MCF 10A (cell line): ENCODE measurements around the gene SPTBN2. TPM values are rescaled to one million over a fixed set of nuclear protein-coding genes. Genes with fewer than 3 reads are reported as not detected.

Source experiments
- BruUV-seq: library from RNA; stranded (reverse); fragments of 400-500 nt; replicated peaks from 2 replicates; lab custom pipeline; 2021; lab: Mats Ljungman, UMichigan
- CTCF ChIA-PET: fragments of 300-600 bp; sonication (Branson Sonifier 250); formaldehyde crosslinking; extraction: SDS; loops from one replicate; lab custom pipeline; 2021; ENCODE audit warnings: antibody characterized with exemption, inconsistent platforms; lab: Yijun Ruan, JAX
- POLR2A ChIA-PET: fragments of 300-600, 350-650 bp; sonication (Branson Sonifier 250); formaldehyde crosslinking; extraction: SDS; loops from one replicate; lab custom pipeline; 2020; ENCODE audit warnings: antibody characterized with exemption, inconsistent platforms; lab: Yijun Ruan, JAX
- DNase-seq: peaks from one replicate; pipeline ENCODE4 v3.0.0-alpha.2; 2018; ENCODE audit not compliant: unreplicated experiment
- H3K27ac Mint-ChIP-seq: one replicate; pipeline ENCODE4 v1.8.0; 2022; ENCODE audit warnings: mild to moderate bottlenecking, low read depth, mixed read lengths; ENCODE audit not compliant: unreplicated experiment
- H3K27me3 Mint-ChIP-seq: one replicate; pipeline ENCODE4 v1.8.0; 2022; ENCODE audit warnings: mixed read lengths; ENCODE audit not compliant: insufficient read depth, unreplicated experiment
- H3K36me3 Mint-ChIP-seq: one replicate; pipeline ENCODE4 v1.8.0; 2022; ENCODE audit warnings: mild to moderate bottlenecking, moderate library complexity, mixed read lengths; ENCODE audit not compliant: insufficient read depth, unreplicated experiment
- H3K4me1 Mint-ChIP-seq: one replicate; pipeline ENCODE4 v1.8.0; 2022; ENCODE audit warnings: mixed read lengths; ENCODE audit not compliant: insufficient read depth, unreplicated experiment
- H3K4me3 Mint-ChIP-seq: one replicate; pipeline ENCODE4 v1.8.0; 2022; ENCODE audit warnings: mild to moderate bottlenecking, moderate library complexity, mixed read lengths; ENCODE audit not compliant: unreplicated experiment
- H3K9me3 Mint-ChIP-seq: one replicate; pipeline ENCODE4 v1.8.0; 2022; ENCODE audit warnings: mixed read lengths; ENCODE audit not compliant: unreplicated experiment
- CTCF ChIP-seq: fragments of 200-600 bp; IDR thresholded peaks from one replicate; pipeline ENCODE4 v1.8.0; 2022; ENCODE audit warnings: antibody characterized with exemption, mild to moderate bottlenecking; ENCODE audit not compliant: unreplicated experiment
- intact Hi-C: fragments of 100-400 bp; cut with micrococcal nuclease; formaldehyde crosslinking; loops from 2 replicates; pipeline ENCODE4 v1.14.1; 2022
- total RNA-seq: library from RNA; stranded (reverse); gene quantifications from 2 replicates; pipeline ENCODE4 v1.2.3, GENCODE V29; 2022

SPTBN2 gene
- total RNA-seq, 1 experiment from 2014 or later: 47.2 TPM

GRCh38 chr11:66708701-66709100 lies 20.3 kb downstream of the SPTBN2 start:
- Mint-ChIP-seq H3K4me3 (no peak overlapping the region), H3K27ac (no peak overlapping the region), H3K4me1 (no peaks in the 10 kb centered on the region), H3K9me3 (no peaks in the 10 kb centered on the region), H3K27me3 (no peaks in the 10 kb centered on the region), H3K36me3 (peaks cover 50% of the 10 kb centered on the region)
- ChIA-PET POLR2A (interaction anchor here (1.8 kb wide), 1 partner anchor 18 kb away, joined by 7 read pairs; no protein-coding TSS in a partner anchor), CTCF (interaction anchor here (1.4 kb wide), 1 partner anchor 13 kb away, joined by 5 read pairs; no protein-coding TSS in a partner anchor)
- DNase-seq: no peak
- intact Hi-C loops: no loop called here
- BruUV-seq: no TSS peak
- TF ChIP-seq CTCF: no peak

GRCh38 chr11:66708094-66708493 lies 20.9 kb downstream of the SPTBN2 start:
- Mint-ChIP-seq H3K9me3 (no peaks in the 10 kb centered on the region), H3K4me1 (no peaks in the 10 kb centered on the region), H3K36me3 (peaks cover 45% of the 10 kb centered on the region), H3K27me3 (no peaks in the 10 kb centered on the region), H3K27ac (no peak overlapping the region), H3K4me3 (no peak overlapping the region)
- no peak for TF ChIP-seq CTCF
- intact Hi-C loops: no loop called here
- BruUV-seq: no TSS peak
- no peak for DNase-seq
- POLR2A ChIA-PET: interaction anchor here (1.8 kb wide), 1 partner anchor 18 kb away, joined by 7 read pairs; no protein-coding TSS in a partner anchor
- CTCF ChIA-PET: interaction anchor here (0.7 to 1.4 kb wide), 4 partner anchors 12 to 127 kb away, joined by 3 to 5 read pairs (median 4); no protein-coding TSS in a partner anchor

- intact Hi-C loops: no loop called here
- no peaks in the 10 kb centered on the region for H3K9me3 Mint-ChIP-seq
- CTCF ChIA-PET: interaction anchor here (0.8 to 1.7 kb wide), 3 partner anchors 12 to 128 kb away, joined by 3 to 5 read pairs (median 4); no protein-coding TSS in a partner anchor
- no peaks in the 10 kb centered on the region for H3K27me3 Mint-ChIP-seq
- no peak for DNase-seq
- BruUV-seq: no TSS peak
- no peaks in the 10 kb centered on the region for H3K4me1 Mint-ChIP-seq
- TF ChIP-seq CTCF: no peak
- H3K4me3 Mint-ChIP-seq: no peak overlapping the region
- H3K27ac Mint-ChIP-seq: no peak overlapping the region
- H3K36me3 Mint-ChIP-seq: peaks cover 41% of the 10 kb centered on the region
- POLR2A ChIA-PET: no interaction called here
Measured at GRCh38 chr11:66707486-66707885, 21.5 kb downstream of the SPTBN2 start.

- intact Hi-C loops: no loop called here
- Mint-ChIP-seq H3K27me3 (no peaks in the 10 kb centered on the region), H3K36me3 (peaks cover 41% of the 10 kb centered on the region), H3K4me1 (no peaks in the 10 kb centered on the region), H3K27ac (no peak overlapping the region), H3K9me3 (no peaks in the 10 kb centered on the region), H3K4me3 (no peak overlapping the region)
- ChIA-PET CTCF (interaction anchor here (0.8 to 1.7 kb wide), 3 partner anchors 12 to 128 kb away, joined by 3 to 5 read pairs (median 4); no protein-coding TSS in a partner anchor), POLR2A (no interaction called here)
- BruUV-seq: no TSS peak
- TF ChIP-seq CTCF: no peak
- DNase-seq: no peak
Measured at GRCh38 chr11:66706989-66707388, 22.0 kb downstream of the SPTBN2 start.
